NCI-H526 treated with DMSO at 0.1 percent for 48 hours (cell line): ENCODE results near the gene GBP7.
"Not testable (repeated sequence)": the region's sequence is repeated elsewhere in the genome, so short reads cannot be mapped to it uniquely, and the experiment has no call there.

Experiments
- DNase-seq: peaks from one replicate; lab custom pipeline; 2025; lab: John Stamatoyannopoulos, UW

The GBP7 gene

GRCh38 chr1:89170170-89171066, 5.4 kb downstream of the GBP7 start:
- DNase-seq = no peak

GRCh38 chr1:89169166-89169565, 6.6 kb downstream of the GBP7 start:
- DNase-seq = no peak

GRCh38 chr1:89167590-89168230, 8.1 kb downstream of the GBP7 start:
- no peak for DNase-seq

- DNase-seq = no peak
Measured at GRCh38 chr1:89166705-89167104, 9.1 kb downstream of the GBP7 start.

- no peak for DNase-seq
Measured at GRCh38 chr1:89165811-89166210, 10.0 kb downstream of the GBP7 start.

- DNase-seq = no peak
Measured at GRCh38 chr1:89151047-89151446, 24.8 kb downstream of the GBP7 start.

- no peak for DNase-seq
Measured at GRCh38 chr1:89149976-89150375, 25.8 kb downstream of the GBP7 start.

- no peak for DNase-seq
Measured at GRCh38 chr1:89149229-89149628, 26.6 kb downstream of the GBP7 start.

- DNase-seq = no peak
Measured at GRCh38 chr1:89147678-89148658, 27.8 kb downstream of the GBP7 start.

GRCh38 chr1:89146721-89147120, 29.1 kb downstream of the GBP7 start:
- DNase-seq = no peak

GRCh38 chr1:89143484-89143883, 32.3 kb downstream of the GBP7 start:
- no peak for DNase-seq

GRCh38 chr1:89142160-89142559, 33.6 kb downstream of the GBP7 start:
- no peak for DNase-seq

GRCh38 chr1:89133747-89134146, 42.1 kb downstream of the GBP7 start:
- DNase-seq = no peak

- no peak for DNase-seq
Measured at GRCh38 chr1:89130716-89131115, 45.1 kb downstream of the GBP7 start.

- no peak for DNase-seq
Measured at GRCh38 chr1:89129911-89130310, 45.9 kb downstream of the GBP7 start.

- not testable (repeated sequence) for DNase-seq
Measured at GRCh38 chr1:89128003-89128458, 47.8 kb downstream of the GBP7 start.

GRCh38 chr1:89126602-89127565, 48.9 kb downstream of the GBP7 start:
- DNase-seq = not testable (repeated sequence)

- DNase-seq = no peak
Measured at GRCh38 chr1:89125913-89126580, 49.8 kb downstream of the GBP7 start, which contains the start of gene GBP2. TSS of gene GBP2 (minus strand) at chr1:89126114. CDS start at chr1:89121966, 4,148 bp downstream.

GRCh38 chr1:89125240-89125912, 50.4 kb downstream of the GBP7 start:
- no peak for DNase-seq

- no peak for DNase-seq
Measured at GRCh38 chr1:89121641-89122040, 54.2 kb downstream of the GBP7 start.
